HT-29 (cell line): ENCODE data around the gene RNF215. TPM values are rescaled to one million over a fixed set of nuclear protein-coding genes. Genes with fewer than 3 reads are reported as not detected.
"Not testable (repeated sequence)": the region's sequence is repeated elsewhere in the genome, so short reads cannot be mapped to it uniquely, and the experiment has no call there.

Source experiments
- DNase-seq: peaks from one replicate; pipeline ENCODE4 v3.0.0-alpha.2; 2015; ENCODE audit warnings: low spot score
- total RNA-seq: library from RNA; depleted of rRNA; stranded (reverse); fragments of >200 nt; shearing (Covaris generic); gene quantifications from 2 replicates; pipeline ENCODE4 v1.2.3, GENCODE V29; 2014

The RNF215 gene
- total RNA-seq, 1 experiment from 2014 or later = 4.8 TPM

- DNase-seq = peak; percentile 12
Measured at GRCh38 chr22:30421695-30422480, 34.7 kb upstream of the RNF215 start.

- peak; percentile 39 for DNase-seq
Measured at GRCh38 chr22:30420347-30421125, 33.3 kb upstream of the RNF215 start.

DNA sequence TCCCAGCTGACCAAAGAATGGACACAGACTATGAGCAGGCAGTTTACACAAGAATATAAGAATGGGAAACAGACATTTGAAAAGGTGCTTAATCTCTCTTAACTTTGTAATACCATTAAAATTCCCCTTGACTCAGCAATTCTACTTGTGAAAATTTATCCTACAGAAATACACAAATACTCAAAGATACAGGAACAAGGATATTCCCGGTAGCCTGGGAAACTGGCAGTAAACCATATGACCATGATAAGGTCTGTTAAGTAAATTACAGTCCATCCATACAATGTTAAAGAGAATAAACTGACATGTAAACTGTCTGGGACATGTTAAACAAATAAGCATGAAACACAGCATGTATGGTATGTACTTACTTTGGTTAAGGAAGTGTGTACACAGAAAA is 29.6 kb upstream of the RNF215 start:
- DNase-seq = no peak

DNA sequence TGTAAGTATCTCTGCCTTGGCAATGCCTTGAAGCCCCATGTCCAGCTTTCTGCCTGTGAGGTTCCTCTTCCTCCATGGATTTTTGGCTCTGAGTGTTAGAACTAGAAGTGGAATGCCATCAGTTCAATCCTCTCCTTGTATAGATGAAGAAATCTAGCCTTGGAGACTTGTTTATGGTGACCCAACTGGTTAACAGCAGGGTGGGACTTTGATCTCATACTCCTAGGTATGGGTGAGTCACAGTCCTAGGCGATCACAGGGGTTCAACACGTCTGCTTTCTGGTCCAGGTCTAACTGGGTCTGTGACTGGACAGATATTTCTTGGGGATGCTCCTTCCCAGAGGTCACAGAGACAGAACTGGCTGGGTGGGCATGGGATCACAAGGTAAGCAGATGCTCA is 29.2 kb upstream of the RNF215 start:
- DNase-seq = peak; percentile 8

DNA sequence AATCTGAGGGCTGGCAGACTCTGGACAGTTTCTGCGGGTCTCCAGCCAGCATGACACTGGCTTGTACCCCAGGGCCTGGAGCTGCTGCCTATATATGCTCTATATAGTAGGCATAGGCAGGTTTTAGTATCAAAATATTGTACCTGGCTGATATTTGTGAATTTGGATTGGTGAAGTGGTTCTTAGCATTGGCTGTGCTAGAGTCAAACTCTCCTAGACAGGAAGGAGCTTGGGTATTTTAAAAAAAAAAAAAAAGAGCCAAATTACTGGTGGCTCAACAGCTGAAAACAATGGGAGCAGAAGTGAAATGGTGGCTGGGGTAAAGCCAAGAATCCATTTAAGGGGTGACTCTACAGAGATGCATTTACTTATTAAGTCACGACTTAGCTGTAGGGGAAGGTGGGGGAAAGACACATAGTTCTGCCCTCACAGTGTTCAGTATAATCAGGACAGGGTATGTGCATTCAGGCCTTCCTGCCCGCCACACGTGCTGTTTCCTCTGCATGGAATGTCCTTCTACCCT is 27.4 kb upstream of the RNF215 start:
- DNase-seq = no peak

DNA sequence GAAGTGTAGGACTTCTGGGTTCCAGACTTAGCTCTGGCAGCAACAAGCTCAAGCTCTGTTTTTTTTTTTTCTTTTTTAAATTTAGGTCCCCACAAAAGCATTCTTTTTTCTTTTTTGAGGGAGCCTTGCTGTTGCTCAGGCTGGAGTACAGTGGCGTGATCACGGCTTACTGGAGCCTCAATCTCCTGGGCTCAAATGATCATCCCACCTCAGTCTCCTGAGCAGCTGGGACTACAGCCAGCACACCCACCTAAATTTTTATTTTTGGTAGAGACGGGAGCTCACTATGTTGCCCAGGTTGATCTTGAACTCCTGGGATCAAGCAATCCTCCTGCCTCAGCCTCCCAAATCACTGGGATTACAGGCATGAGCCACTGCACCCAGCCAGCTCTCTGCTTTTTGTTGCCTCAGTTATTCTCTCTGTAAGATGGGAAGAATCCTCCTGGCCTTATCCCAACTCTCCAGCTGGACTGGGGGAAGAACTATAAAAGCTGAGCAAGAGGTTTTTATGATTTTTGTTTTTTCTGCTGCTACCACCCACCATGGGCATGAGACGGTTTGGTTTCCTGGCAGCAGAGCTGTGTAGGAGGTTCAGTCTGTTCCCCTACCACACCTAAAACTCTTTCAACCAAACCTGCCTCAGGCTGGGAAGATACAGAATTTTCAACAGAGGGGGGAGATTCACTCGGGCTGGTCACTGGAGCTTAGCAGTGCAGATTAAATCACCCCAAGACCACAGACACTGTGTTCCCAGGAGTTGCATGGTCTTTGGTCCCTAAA is 26.7 kb upstream of the RNF215 start:
- DNase-seq = no peak

DNA sequence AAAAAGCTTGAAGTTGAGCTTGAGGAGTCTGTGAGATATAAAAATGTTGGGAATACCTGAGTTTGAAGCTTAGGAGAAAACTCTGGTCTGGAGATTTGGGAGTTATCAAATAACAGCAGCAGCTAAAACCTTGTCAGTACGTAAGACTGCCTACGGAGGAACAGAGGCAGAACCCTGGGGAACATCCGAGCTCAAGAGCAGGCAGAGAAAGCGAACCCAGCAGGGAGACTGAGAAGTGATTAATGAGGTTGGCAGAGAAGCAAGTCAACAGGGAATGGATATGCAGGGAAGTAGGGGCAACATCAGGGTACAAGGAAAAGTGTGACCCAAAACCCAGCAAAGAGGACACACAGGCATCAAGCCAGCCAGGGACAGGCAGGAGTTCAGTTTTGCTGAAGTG is 25.8 kb upstream of the RNF215 start:
- DNase-seq = no peak

DNA sequence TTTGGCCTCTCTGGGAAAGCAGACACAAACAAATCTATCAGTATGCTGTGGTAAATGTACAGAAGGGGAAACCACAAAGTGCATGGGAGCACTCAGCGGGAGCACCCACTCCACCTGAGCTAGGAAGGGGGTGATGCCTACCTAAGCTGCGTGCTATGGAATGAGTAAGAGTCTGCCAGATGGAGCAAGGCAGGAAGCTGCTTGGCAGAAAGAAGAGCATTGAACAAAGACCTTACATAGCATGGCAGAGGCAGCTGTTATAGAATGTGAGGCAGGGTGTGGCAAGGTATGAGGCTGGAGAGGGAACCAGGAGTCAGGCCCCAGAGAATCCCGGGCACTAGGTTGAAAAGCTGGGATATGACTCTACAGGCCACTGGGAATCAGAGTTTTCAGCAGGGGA is 24.6 kb upstream of the RNF215 start:
- no peak for DNase-seq

- DNase-seq = no peak
Measured at GRCh38 chr22:30408388-30409102, 21.3 kb upstream of the RNF215 start.

- DNase-seq = no peak
Measured at GRCh38 chr22:30406400-30406799, 19.2 kb upstream of the RNF215 start.

GRCh38 chr22:30405731-30406130 is 18.5 kb upstream of the RNF215 start:
- DNase-seq = no peak

DNA sequence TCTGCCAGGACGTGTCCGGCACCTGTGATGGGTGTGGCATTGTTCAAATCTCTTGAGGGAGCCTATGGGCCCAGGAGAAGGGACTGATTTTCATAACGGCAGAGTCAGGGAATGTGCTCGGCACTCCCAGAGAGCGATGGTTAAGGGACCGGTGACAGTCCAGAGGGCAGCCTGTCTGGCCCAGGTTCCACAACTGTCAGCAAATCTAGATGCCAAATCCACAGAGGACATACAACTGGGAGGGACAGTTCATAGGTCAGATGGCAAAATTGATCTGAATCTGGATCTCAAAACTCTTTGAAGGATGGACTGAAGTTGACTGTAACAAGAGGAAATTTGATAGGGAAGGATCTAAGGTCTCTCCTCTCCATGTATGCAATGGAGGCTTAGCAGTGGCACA is 17.1 kb upstream of the RNF215 start:
- no peak for DNase-seq

GRCh38 chr22:30402766-30403104 is 15.5 kb upstream of the RNF215 start:
- not testable (repeated sequence) for DNase-seq

- no peak for DNase-seq
Measured at GRCh38 chr22:30402028-30402765, 15.0 kb upstream of the RNF215 start.

DNA sequence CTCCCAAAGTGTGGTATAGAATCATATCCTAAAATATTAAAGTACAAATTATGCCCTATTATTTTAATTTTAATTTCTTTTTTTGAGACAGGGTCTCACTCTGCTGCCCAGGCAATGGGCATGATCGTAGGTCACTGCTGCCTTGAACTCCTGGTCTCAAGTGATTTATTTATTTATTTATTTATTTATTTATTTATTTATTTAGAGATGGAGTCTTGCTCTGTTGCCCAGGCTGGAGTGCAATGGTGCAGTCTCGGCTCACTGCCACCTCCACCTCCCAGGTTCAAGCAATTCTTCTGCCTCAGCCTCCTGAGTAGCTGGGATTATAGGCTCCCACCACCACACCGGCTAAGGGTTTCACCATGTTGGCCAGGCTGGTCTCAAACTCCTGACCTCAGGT is 13.8 kb upstream of the RNF215 start:
- DNase-seq = not testable (repeated sequence)

DNA sequence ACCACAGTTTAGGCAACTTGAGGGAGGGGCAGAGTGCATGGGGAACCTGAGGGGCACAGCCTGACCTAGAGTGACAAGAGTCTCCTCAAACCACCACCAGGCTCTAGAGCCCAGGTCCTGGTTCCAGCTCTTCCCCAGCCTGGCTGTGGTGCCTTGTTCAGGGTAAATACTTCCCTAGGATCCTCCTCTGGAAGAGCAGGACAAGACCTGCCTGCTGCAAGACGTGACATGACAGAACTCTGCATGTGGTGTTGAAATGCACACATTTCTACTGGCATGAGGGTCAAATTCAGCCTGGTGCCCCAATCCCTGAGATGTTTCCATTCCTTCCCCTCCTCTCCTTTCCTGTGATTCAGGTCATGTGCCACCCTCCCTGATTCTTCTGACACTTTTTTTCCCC is 12.9 kb upstream of the RNF215 start:
- DNase-seq = no peak

DNA sequence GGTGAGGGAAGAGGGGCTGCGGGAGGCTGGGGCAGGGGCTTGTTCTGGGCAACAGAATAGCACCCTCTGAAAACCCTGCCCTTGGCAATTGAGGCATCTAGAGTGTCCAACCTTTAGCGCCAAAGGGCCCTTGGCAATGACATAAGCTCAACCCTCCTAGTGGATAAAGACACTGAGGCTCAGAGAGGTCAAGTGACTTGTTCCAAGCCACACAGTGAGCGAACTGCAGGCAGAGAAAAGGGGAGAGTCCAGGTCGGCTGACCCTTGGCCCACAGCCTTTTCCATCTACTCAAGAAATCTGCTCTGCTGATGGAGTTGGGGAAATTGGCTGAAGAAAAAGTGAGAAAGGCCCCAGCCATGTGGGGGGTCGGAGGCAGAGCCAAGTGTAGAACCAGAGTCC is 12.5 kb upstream of the RNF215 start:
- DNase-seq = no peak

GRCh38 chr22:30398685-30399680 is 11.8 kb upstream of the RNF215 start:
- no peak for DNase-seq
